ENCODE measurements around the gene DCAF6. TPM values are rescaled to one million over a fixed set of nuclear protein-coding genes. Genes with fewer than 3 reads are reported as not detected.

Gene DCAF6
- total RNA-seq, 1 donor from 2014 or later: 28.6 TPM

DNA sequence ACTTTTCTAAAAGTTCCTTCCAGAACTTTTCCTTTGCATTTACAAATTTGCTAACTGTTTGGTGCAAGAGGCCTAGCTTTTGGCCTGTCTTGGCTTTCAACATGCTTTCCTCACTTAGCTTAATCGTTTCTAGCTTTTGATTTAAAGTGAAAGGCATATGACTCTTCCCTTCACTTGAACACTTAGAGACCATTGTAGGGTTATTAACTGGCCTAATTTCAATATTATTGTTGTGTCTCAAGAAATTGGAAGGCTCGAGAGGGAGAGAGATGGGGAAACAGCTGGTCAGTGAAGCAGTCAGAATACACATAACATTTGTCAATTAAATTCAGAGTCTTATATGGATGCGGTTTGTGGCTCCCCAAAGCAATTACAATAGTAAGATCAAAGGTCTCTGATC is 63.4 kb downstream of the DCAF6 start:
- Histone ChIP-seq H3K27ac (no peak overlapping the region), H4K20me1 (ENCODE audit: low read depth) (no peaks in the 10 kb centered on the region), H3K9me3 (ENCODE audit: low read depth) (no peaks in the 10 kb centered on the region), H3F3A (ENCODE audit: low read depth) (no peaks in the 10 kb centered on the region), H2AFZ (replicated peaks) (no peak overlapping the region), H3K79me2 (ENCODE audit: low read depth) (no peaks in the 10 kb centered on the region), H3K36me3 (peaks cover 8% of the 10 kb centered on the region), H3K4me1 (no peaks in the 10 kb centered on the region), H3K27me3 (no peaks in the 10 kb centered on the region), H3K4me3 (no peak overlapping the region), H3K9ac (no peak overlapping the region), H3K4me2 (no peak overlapping the region)
- Mint-ChIP-seq H3K27ac (no peak overlapping the region), H3K4me1 (no peaks in the 10 kb centered on the region), H3K27me3 (ENCODE audit: insufficient read depth, low read depth) (no peaks in the 10 kb centered on the region), H3K4me3 (no peak overlapping the region), H3K9me3 (no peaks in the 10 kb centered on the region), H3K36me3 (peaks cover 5% of the 10 kb centered on the region)
- TF ChIP-seq, protein P1, sequence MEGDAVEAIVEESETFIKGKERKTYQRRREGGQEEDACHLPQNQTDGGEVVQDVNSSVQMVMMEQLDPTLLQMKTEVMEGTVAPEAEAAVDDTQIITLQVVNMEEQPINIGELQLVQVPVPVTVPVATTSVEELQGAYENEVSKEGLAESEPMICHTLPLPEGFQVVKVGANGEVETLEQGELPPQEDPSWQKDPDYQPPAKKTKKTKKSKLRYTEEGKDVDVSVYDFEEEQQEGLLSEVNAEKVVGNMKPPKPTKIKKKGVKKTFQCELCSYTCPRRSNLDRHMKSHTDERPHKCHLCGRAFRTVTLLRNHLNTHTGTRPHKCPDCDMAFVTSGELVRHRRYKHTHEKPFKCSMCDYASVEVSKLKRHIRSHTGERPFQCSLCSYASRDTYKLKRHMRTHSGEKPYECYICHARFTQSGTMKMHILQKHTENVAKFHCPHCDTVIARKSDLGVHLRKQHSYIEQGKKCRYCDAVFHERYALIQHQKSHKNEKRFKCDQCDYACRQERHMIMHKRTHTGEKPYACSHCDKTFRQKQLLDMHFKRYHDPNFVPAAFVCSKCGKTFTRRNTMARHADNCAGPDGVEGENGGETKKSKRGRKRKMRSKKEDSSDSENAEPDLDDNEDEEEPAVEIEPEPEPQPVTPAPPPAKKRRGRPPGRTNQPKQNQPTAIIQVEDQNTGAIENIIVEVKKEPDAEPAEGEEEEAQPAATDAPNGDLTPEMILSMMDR (IDR thresholded peaks at IDR 0.05): no peak
- TF ChIP-seq EZH2 (IDR thresholded peaks at IDR 0.05): no peak
- no peak for TF ChIP-seq EZH2phosphoT487 (IDR thresholded peaks at IDR 0.05)
- no peak for DNase-seq (ENCODE audit: low spot score)

DNA sequence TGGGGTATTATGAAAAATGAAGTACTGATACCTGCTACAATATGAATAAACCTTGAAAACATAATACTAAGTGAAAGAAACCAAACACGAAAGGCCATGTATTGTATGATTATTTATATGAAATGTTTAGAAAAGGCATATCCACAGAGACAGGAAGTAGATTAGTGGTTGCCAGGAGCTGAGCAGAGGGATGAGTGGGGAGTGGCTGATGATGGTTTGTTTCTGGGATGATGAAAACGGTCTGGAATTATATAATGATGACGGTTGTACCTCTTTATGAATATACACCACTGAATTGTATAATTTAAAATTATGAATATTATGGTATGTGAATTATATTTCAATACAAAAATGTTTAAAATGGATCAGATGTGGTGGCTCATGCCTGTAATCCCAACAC is 64.2 kb downstream of the DCAF6 start:
- peaks cover 9% of the 10 kb centered on the region for H3K36me3 ChIP-seq
- no peaks in the 10 kb centered on the region for H3F3A ChIP-seq (ENCODE audit: low read depth)
- DNase-seq (ENCODE audit: low spot score): no peak
- no peak overlapping the region for H3K4me3 Mint-ChIP-seq
- H3K27ac Mint-ChIP-seq: no peak overlapping the region
- H3K9me3 ChIP-seq (ENCODE audit: low read depth): no peaks in the 10 kb centered on the region
- H3K79me2 ChIP-seq (ENCODE audit: low read depth): no peaks in the 10 kb centered on the region
- H3K36me3 Mint-ChIP-seq: peaks cover 5% of the 10 kb centered on the region
- H3K9ac ChIP-seq: no peak overlapping the region
- H4K20me1 ChIP-seq (ENCODE audit: low read depth): no peaks in the 10 kb centered on the region
- TF ChIP-seq, protein P1 (IDR thresholded peaks at IDR 0.05): no peak
- TF ChIP-seq EZH2phosphoT487 (IDR thresholded peaks at IDR 0.05) (no peak), EZH2 (IDR thresholded peaks at IDR 0.05) (no peak)
- no peak overlapping the region for H2AFZ ChIP-seq (replicated peaks)
- H3K4me3 ChIP-seq: no peak overlapping the region
- H3K9me3 Mint-ChIP-seq: no peaks in the 10 kb centered on the region
- no peaks in the 10 kb centered on the region for H3K27me3 ChIP-seq
- no peaks in the 10 kb centered on the region for H3K4me1 ChIP-seq
- H3K4me1 Mint-ChIP-seq: no peaks in the 10 kb centered on the region
- H3K27ac ChIP-seq: no peak overlapping the region
- H3K27me3 Mint-ChIP-seq (ENCODE audit: insufficient read depth, low read depth): no peaks in the 10 kb centered on the region
- no peak overlapping the region for H3K4me2 ChIP-seq

DNA sequence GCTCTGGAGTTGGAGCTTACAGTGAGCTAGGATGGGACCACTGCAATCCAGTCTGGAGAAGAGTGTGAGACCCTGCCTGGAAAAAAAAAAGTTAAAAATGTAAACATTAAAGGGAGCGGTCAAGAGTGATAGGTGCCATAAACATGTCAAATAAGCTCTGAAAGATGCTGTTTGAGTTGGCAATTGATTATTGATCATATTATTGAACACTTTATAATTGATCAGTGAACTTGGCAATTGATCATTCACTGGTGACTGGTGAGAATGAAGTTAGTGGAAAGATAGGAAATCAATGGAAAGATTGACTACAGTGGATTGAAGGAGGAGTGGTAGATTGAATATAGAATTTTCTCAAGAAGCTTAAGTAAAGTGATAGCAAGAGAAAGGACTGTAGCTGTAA is 64.7 kb downstream of the DCAF6 start:
- TF ChIP-seq EZH2phosphoT487 (IDR thresholded peaks at IDR 0.05) (no peak), EZH2 (IDR thresholded peaks at IDR 0.05) (no peak)
- TF ChIP-seq, protein P1 (IDR thresholded peaks at IDR 0.05): no peak
- Histone ChIP-seq H3K36me3 (peaks cover 14% of the 10 kb centered on the region), H2AFZ (replicated peaks) (no peak overlapping the region), H3F3A (ENCODE audit: low read depth) (no peaks in the 10 kb centered on the region), H4K20me1 (ENCODE audit: low read depth) (no peaks in the 10 kb centered on the region), H3K9me3 (ENCODE audit: low read depth) (no peaks in the 10 kb centered on the region), H3K4me2 (no peak overlapping the region), H3K9ac (no peak overlapping the region), H3K27ac (no peak overlapping the region), H3K4me1 (no peaks in the 10 kb centered on the region), H3K79me2 (ENCODE audit: low read depth) (no peaks in the 10 kb centered on the region), H3K4me3 (no peak overlapping the region), H3K27me3 (no peaks in the 10 kb centered on the region)
- DNase-seq (ENCODE audit: low spot score): no peak
- Mint-ChIP-seq H3K27ac (no peak overlapping the region), H3K27me3 (ENCODE audit: insufficient read depth, low read depth) (no peaks in the 10 kb centered on the region), H3K36me3 (peaks cover 5% of the 10 kb centered on the region), H3K4me1 (no peaks in the 10 kb centered on the region), H3K9me3 (no peaks in the 10 kb centered on the region), H3K4me3 (no peak overlapping the region)
